ENCODE data around the gene AADACL3.
"Not testable (repeated sequence)": the region's sequence is repeated elsewhere in the genome, so short reads cannot be mapped to it uniquely, and the experiment has no call there.

Gene AADACL3

GRCh38 chr1:12715896-12716437 is at the start of gene AADACL3:
Gene AADACL3, plus strand, starts transcription at chr1:12716110. Its CDS starts 67 bp downstream, at chr1:12716177.
- DNase-seq (ENCODE audit: extremely low read depth, insufficient read length) = no peak
- H3K4me3 ChIP-seq (replicated peaks; ENCODE audit: low read depth, low read length) = no peak within 1 kb of the TSS
- no peaks in the 10 kb centered on the region for H3K36me3 ChIP-seq (ENCODE audit: control insufficient read depth, insufficient read depth, low read length)
- no peaks in the 10 kb centered on the region; the same call in 1 of the 2 replicates for H3K27me3 ChIP-seq (replicated peaks; ENCODE audit: control insufficient read depth, insufficient read depth, low read length)
- no peak for TF ChIP-seq CTCF (IDR thresholded peaks at IDR 0.05; ENCODE audit: insufficient read depth, low read length, poor library complexity, severe bottlenecking)

- DNase-seq (ENCODE audit: extremely low read depth, insufficient read length) = no peak
- Histone ChIP-seq H3K4me3 (replicated peaks; ENCODE audit: low read depth, low read length) (no peak overlapping the region), H3K27me3 (replicated peaks; ENCODE audit: control insufficient read depth, insufficient read depth, low read length) (no peaks in the 10 kb centered on the region), H3K36me3 (ENCODE audit: control insufficient read depth, insufficient read depth, low read length) (no peaks in the 10 kb centered on the region)
- no peak for TF ChIP-seq CTCF (IDR thresholded peaks at IDR 0.05; ENCODE audit: insufficient read depth, low read length, poor library complexity, severe bottlenecking)
Observed at GRCh38 chr1:12666141-12666735, 49.7 kb upstream of the AADACL3 start.

- Histone ChIP-seq H3K4me3 (replicated peaks; ENCODE audit: low read depth, low read length) (no peak overlapping the region), H3K27me3 (replicated peaks; ENCODE audit: control insufficient read depth, insufficient read depth, low read length) (no peaks in the 10 kb centered on the region; the same call in 1 of the 2 replicates), H3K36me3 (ENCODE audit: control insufficient read depth, insufficient read depth, low read length) (no peaks in the 10 kb centered on the region)
- no peak for DNase-seq (ENCODE audit: extremely low read depth, insufficient read length)
- TF ChIP-seq CTCF (IDR thresholded peaks at IDR 0.05; ENCODE audit: insufficient read depth, low read length, poor library complexity, severe bottlenecking) = no peak
Observed at GRCh38 chr1:12669529-12670068, 46.3 kb upstream of the AADACL3 start.

- no peak for DNase-seq (ENCODE audit: extremely low read depth, insufficient read length)
- no peaks in the 10 kb centered on the region for H3K36me3 ChIP-seq (ENCODE audit: control insufficient read depth, insufficient read depth, low read length)
- TF ChIP-seq CTCF (IDR thresholded peaks at IDR 0.05; ENCODE audit: insufficient read depth, low read length, poor library complexity, severe bottlenecking) = no peak
- no peaks in the 10 kb centered on the region; the same call in 1 of the 2 replicates for H3K27me3 ChIP-seq (replicated peaks; ENCODE audit: control insufficient read depth, insufficient read depth, low read length)
- H3K4me3 ChIP-seq (replicated peaks; ENCODE audit: low read depth, low read length) = no peak overlapping the region
Observed at GRCh38 chr1:12674358-12674757, 41.6 kb upstream of the AADACL3 start.

- not testable (repeated sequence) for H3K4me3 ChIP-seq (replicated peaks; ENCODE audit: low read depth, low read length); DNase-seq (ENCODE audit: extremely low read depth, insufficient read length); H3K36me3 ChIP-seq (ENCODE audit: control insufficient read depth, insufficient read depth, low read length); H3K27me3 ChIP-seq (replicated peaks; ENCODE audit: control insufficient read depth, insufficient read depth, low read length)
Observed at GRCh38 chr1:12676122-12676521, 39.8 kb upstream of the AADACL3 start.

- no peaks in the 10 kb centered on the region; the same call in 1 of the 2 replicates for H3K27me3 ChIP-seq (replicated peaks; ENCODE audit: control insufficient read depth, insufficient read depth, low read length)
Observed at GRCh38 chr1:12677565-12677964, 38.3 kb upstream of the AADACL3 start.

More at GRCh38 chr1:12677565-12677964, 38.3 kb upstream of the AADACL3 start:
- H3K36me3 ChIP-seq (ENCODE audit: control insufficient read depth, insufficient read depth, low read length) = no peaks in the 10 kb centered on the region
- no peak overlapping the region for H3K4me3 ChIP-seq (replicated peaks; ENCODE audit: low read depth, low read length)
- DNase-seq (ENCODE audit: extremely low read depth, insufficient read length) = no peak
- no peak for TF ChIP-seq CTCF (IDR thresholded peaks at IDR 0.05; ENCODE audit: insufficient read depth, low read length, poor library complexity, severe bottlenecking)

All from GM06990 (cell line).